ENCODE measurements around the gene SGIP1.
A peak's percentile ranks its signal among the peaks of the same experiment; 100 is the strongest.
"Not testable (repeated sequence)": the region's sequence is repeated elsewhere in the genome, so short reads cannot be mapped to it uniquely, and the experiment has no call there.

SGIP1 gene

GRCh38 chr1:66732407-66733166 lies 198.6 kb downstream of the SGIP1 start:
- Histone ChIP-seq H3K36me3 (no peaks in the 10 kb centered on the region), H3K27me3 (no peaks in the 10 kb centered on the region), H3K9me3 (no peaks in the 10 kb centered on the region), H3K4me1 (ENCODE audit: control insufficient read depth in 1 of 2, insufficient read depth in 1 of 2, low read depth in 1 of 2, low read length in 1 of 2) (peaks cover 24 to 30% of the 10 kb centered on the region in 2 experiments), H3K4me3 (ENCODE audit: low read depth in 1 of 2, low read length in 1 of 2) (no peak overlapping the region), H3K27ac (peak overlapping the region; percentile 73)
- no peak for TF ChIP-seq CTCF (IDR thresholded peaks at IDR 0.05)

- Histone ChIP-seq H3K36me3 (no peaks in the 10 kb centered on the region), H3K4me1 (ENCODE audit: control insufficient read depth in 1 of 2, insufficient read depth in 1 of 2, low read depth in 1 of 2, low read length in 1 of 2) (peaks cover 24 to 30% of the 10 kb centered on the region in 2 experiments), H3K9me3 (no peaks in the 10 kb centered on the region), H3K27ac (peak overlapping the region; percentile 73), H3K4me3 (ENCODE audit: low read depth in 1 of 2, low read length in 1 of 2) (no peak overlapping the region), H3K27me3 (no peaks in the 10 kb centered on the region)
- no peak for TF ChIP-seq CTCF (IDR thresholded peaks at IDR 0.05)
These were observed 199.5 kb downstream of the SGIP1 start for GRCh38 chr1:66733348-66734017.

- H3K27ac ChIP-seq; H3K9me3 ChIP-seq; H3K27me3 ChIP-seq; H3K4me3 ChIP-seq (ENCODE audit: low read depth in 1 of 2, low read length in 1 of 2); H3K36me3 ChIP-seq: not testable (repeated sequence)
- H3K4me1 ChIP-seq (ENCODE audit: control insufficient read depth in 1 of 2, insufficient read depth in 1 of 2, low read depth in 1 of 2, low read length in 1 of 2) = peaks cover 22 to 30% of the 10 kb centered on the region in 2 experiments
These were observed 200.6 kb downstream of the SGIP1 start for GRCh38 chr1:66734531-66734930.

GRCh38 chr1:66737836-66738235 lies 203.9 kb downstream of the SGIP1 start:
- Histone ChIP-seq H3K27me3 (no peaks in the 10 kb centered on the region), H3K4me3 (ENCODE audit: low read depth in 1 of 2, low read length in 1 of 2) (no peak overlapping the region), H3K36me3 (no peaks in the 10 kb centered on the region), H3K4me1 (ENCODE audit: control insufficient read depth in 1 of 2, insufficient read depth in 1 of 2, low read depth in 1 of 2, low read length in 1 of 2) (peaks cover 16 to 21% of the 10 kb centered on the region in 2 experiments), H3K27ac (no peak overlapping the region), H3K9me3 (no peaks in the 10 kb centered on the region)
- no peak for TF ChIP-seq CTCF (IDR thresholded peaks at IDR 0.05)

DNA sequence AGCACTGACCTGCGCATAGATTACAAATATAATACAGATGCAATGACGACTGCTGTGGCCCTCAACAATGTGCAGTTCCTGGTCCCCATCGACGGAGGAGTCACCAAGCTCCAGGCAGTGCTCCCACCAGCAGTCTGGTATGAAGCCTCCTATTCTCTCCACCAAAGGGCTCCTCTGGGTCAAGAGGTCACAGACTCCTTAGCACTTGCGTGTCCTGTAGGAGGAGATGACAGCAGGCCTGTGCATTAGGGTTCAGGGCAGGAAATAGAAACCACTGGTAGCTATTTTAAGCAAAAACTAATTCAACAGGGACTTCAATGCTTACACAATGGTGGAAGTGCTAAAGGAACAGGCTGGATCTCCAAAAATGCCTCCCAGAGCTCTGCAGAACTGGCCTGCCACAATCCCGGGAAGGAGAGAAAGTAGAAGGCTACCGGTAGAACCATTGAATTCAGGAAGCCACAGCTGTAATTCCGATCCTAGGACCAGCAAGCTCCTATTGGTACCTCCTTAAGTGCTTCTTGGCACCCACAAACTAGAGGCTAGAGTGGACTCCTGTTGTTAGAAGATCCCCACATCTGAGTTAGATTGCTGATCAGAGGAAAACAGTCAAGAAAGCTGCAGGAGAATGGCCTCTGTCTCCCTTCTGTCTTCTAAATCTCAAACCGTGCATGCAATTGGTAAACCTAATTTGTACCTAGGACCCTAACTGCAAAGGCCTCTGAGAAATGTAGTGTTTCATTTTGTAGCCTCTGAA lies 205.6 kb downstream of the SGIP1 start:
- peaks cover 7 to 11% of the 10 kb centered on the region in 2 experiments for H3K4me1 ChIP-seq (ENCODE audit: control insufficient read depth in 1 of 2, insufficient read depth in 1 of 2, low read depth in 1 of 2, low read length in 1 of 2)
- H3K27me3 ChIP-seq = no peaks in the 10 kb centered on the region
- no peaks in the 10 kb centered on the region for H3K36me3 ChIP-seq
- H3K9me3 ChIP-seq = no peaks in the 10 kb centered on the region
- H3K27ac ChIP-seq = no peak overlapping the region
- TF ChIP-seq CTCF (IDR thresholded peaks at IDR 0.05) = no peak
- no peak overlapping the region for H3K4me3 ChIP-seq (ENCODE audit: low read depth in 1 of 2, low read length in 1 of 2)

All from neutrophil (primary cell).